Measurements from ENCODE around the gene TIMM13.
"Not testable (repeated sequence)": the region's sequence is repeated elsewhere in the genome, so short reads cannot be mapped to it uniquely, and the experiment has no call there.

TIMM13 gene

DNA sequence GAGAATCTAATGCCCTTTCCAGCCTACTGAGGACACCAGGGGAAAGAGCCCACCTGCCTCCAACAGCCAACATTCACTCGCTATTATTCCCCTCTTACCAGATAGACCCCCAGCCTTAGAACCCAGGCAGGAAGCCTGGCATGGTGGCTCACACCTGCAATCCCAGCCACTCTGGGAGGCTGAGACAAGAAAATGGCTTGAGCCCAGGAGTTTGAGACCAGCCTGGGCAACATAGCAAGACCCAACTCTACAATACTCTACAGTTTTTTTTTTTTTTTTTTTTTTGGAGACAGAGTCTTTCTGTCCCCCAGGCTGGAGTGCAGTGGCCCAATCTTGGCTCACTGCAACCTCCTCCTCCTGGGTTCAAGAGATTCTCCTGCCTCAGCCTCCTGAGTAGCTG, 32.9 kb upstream of the TIMM13 start:
- H3K36me3 Mint-ChIP-seq (ENCODE audit: low read depth), result peaks cover 3% of the 10 kb centered on the region
- no peaks in the 10 kb centered on the region for H3K27me3 Mint-ChIP-seq
- H3K4me1 Mint-ChIP-seq (ENCODE audit: low read depth), result peaks cover 17% of the 10 kb centered on the region
- H3K9me3 Mint-ChIP-seq, result no peaks in the 10 kb centered on the region
- H3K4me3 Mint-ChIP-seq, result no peak overlapping the region
- no peak overlapping the region for H3K27ac Mint-ChIP-seq

DNA sequence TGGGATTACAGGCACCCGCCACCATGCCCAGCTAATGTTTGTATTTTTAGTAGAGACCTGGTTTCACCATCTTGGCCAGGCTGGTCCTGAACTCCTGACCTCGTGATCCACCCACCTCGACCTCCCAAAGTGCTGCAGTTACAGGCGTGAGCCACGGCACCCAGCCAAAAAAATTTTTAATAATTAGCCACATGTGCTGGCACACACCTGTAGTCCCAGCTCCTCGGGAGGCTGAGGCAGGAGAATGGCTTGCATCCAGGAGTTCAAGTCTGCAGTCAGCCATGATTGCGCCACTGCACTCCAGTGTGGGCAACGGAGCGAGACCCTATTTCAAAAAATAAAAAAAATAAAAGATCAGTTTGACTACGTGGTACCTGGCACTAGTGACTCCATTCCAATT, 31.4 kb upstream of the TIMM13 start:
- H3K27me3 Mint-ChIP-seq; H3K9me3 Mint-ChIP-seq; H3K36me3 Mint-ChIP-seq (ENCODE audit: low read depth); H3K4me3 Mint-ChIP-seq; H3K27ac Mint-ChIP-seq: not testable (repeated sequence)
- peaks cover 31% of the 10 kb centered on the region for H3K4me1 Mint-ChIP-seq (ENCODE audit: low read depth)

DNA sequence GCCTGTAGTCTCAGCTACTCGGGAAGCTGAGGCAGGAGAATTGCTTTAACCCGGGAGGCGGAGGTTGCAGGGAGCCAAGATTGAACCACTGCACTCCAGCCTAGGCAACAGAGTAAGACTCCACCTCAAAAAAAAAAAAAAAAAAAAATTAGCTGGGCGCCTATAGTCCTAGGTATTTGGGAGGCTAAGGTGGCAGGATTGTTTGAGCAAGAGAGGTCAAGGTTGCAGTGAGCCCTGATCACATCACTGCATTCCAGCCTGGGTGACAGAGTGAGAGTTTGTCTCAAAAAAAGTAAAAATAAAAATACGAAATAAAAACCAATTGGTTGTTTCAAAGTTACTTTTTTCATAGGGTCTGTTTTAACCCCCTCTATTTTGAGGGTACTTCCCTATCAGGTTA, 30.7 kb upstream of the TIMM13 start:
- Mint-ChIP-seq H3K36me3 (ENCODE audit: low read depth) (peaks cover 3% of the 10 kb centered on the region), H3K4me1 (ENCODE audit: low read depth) (peaks cover 35% of the 10 kb centered on the region), H3K27ac (no peak overlapping the region), H3K9me3 (no peaks in the 10 kb centered on the region), H3K27me3 (no peaks in the 10 kb centered on the region), H3K4me3 (no peak overlapping the region)

DNA sequence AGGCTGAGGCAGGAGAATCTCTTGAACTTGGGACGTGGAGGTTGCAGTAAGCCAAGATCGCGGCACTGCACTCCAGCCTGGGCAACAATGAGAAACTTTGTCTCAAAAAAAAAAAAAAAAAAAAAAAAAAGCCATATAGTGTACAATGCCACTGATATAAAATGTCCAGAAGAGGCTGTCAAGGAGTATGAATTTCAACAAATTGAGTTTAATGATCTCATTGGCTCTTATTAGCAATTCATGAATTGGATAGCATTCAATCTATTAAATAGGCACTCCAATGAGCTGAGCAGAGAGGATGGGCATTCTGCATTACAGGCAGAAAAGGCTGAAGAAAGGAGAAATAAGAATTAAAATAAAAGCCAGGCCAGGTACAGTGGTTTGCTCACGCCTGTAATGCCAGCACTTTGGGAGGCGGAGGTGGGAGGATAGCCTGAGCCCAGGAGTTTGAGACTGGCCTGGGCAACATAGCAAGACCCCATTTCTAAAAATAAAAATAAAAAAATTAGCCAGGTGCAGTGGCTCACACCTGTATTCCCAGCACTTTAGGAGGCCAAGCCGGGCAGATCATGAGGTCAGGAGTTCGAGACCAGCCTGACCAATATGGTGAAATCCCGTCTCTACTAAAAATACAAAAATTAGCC, 30.1 kb upstream of the TIMM13 start:
- Mint-ChIP-seq H3K9me3 (no peaks in the 10 kb centered on the region), H3K27ac (peak overlapping the region; percentile 95), H3K27me3 (no peaks in the 10 kb centered on the region), H3K4me1 (ENCODE audit: low read depth) (peaks cover 35% of the 10 kb centered on the region), H3K4me3 (peak overlapping the region; percentile 88), H3K36me3 (ENCODE audit: low read depth) (peaks cover 3% of the 10 kb centered on the region)

DNA sequence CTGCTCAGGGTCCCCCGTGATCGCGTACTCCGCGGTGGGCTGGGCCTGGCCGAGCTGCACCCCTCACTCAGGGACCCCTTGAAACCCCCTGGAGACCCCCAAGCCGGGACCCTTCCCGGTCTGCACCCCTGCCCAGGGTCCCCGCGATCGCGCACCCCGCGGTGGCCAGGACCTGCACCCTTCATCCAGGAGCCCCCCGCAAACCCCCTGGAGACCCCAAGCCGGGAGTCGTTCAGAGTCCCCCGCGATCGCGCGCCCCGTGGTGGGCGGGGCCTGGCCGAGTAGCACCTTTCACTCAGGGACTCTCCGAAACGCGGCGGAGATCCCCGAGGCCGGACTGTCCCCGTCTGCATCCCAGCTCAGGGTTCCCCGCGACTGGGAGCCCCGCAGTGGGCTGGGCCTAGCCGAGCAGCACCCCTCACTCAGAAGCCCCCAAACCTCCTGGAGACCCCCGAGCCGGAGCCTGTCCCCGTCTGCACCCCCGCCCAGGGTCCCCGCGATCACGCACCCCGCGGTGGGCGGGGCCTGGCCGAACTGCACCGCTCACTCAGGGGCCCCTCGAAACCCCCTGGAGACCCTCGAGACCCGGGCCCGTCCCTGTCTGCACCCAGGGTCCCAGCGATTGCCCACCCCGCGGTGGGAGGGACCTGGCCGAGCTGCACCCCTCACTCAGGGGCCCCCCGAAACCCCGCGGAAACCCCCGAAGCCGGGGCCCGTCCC, 28.6 kb upstream of the TIMM13 start:
- peaks cover 28% of the 10 kb centered on the region for H3K4me1 Mint-ChIP-seq (ENCODE audit: low read depth)
- no peaks in the 10 kb centered on the region for H3K27me3 Mint-ChIP-seq
- peak overlapping the region; percentile 87 for H3K27ac Mint-ChIP-seq
- H3K36me3 Mint-ChIP-seq (ENCODE audit: low read depth), result peaks cover 3% of the 10 kb centered on the region
- no peaks in the 10 kb centered on the region for H3K9me3 Mint-ChIP-seq
- peak overlapping the region; percentile 84 for H3K4me3 Mint-ChIP-seq

DNA sequence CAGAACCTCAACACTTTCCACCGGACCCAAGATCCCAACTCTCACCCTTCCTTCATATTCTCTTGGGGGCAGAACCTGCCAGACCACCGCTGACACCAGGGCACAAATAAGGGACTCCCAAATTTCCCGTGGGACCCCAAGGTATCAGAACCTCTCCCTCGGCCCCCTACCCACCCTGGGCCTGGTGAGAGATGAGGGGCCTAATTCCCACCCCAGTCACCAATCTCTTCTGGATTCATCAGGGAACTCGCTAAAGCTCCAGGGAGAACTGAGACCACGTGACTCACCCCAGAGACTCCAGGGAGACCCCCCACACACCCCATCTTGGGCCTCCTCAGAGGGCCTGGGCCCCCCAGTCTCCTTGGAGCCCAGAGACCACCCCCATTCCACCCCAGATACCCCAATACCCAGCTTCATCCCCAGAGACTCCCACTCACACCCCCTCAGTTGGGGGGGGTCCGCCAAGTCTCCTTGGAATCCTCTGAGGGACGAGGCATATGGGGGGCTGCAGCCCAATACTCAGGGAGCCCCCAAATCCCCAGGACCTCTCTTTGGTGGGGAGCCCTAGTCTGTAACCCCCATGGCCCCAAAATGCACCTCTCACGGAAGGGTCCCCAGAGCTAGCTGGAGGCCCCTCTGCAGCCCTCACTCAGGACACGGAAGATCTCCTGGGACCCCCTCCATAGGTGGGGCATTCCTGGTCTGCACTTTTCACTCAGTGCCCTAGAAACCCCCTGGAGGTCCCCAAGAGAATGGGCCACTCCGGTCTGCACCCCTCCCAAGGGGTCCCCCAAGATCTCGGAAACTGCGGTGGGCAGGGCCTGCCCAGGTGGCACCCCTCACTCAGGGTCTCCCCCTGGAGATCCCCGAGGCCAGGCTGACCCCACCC, 27.8 kb upstream of the TIMM13 start:
- H3K36me3 Mint-ChIP-seq (ENCODE audit: low read depth), result peaks cover 4% of the 10 kb centered on the region
- H3K27ac Mint-ChIP-seq, result peak overlapping the region; percentile 7
- H3K4me3 Mint-ChIP-seq, result peak overlapping the region; percentile 84

DNA sequence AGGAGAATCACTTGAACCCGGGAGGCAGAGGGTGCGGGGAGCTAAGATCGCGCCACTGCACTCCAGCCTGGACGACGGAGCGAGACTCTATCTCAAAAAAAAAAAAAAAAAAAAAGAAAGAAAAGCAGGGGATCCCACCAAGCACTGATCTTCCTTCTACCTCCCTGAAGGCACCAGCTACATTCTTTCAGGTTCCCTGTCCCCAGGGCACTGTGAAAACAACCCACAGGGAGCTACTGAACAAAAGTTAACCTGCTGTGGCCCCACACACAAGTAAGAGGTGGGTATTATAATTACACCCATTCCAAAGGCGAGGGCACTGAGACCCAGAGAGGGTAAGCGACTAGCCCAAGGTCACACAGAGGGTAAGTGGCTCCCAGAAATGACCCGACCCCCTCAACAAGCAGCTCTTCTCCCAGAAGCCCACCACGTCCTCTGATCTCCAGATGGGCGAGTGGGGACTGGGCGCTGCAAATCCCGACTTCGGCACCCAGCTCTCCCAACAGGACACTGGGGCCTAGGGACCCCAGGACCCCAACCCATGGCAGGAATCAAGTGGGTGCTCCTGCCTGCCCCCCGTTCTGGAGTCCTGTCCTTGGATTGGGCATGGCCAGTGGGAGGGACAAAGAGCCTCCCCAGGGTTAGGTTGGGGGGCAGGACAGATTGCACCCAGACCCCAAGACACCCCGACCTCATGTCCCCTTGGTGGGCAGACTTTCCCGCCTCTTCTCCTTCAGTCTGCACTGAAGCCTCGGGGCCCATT, 27.0 kb upstream of the TIMM13 start:
- no peaks in the 10 kb centered on the region for H3K27me3 Mint-ChIP-seq
- peak overlapping the region; percentile 7 for H3K27ac Mint-ChIP-seq
- no peaks in the 10 kb centered on the region for H3K9me3 Mint-ChIP-seq
- peak overlapping the region; percentile 84 for H3K4me3 Mint-ChIP-seq
- H3K36me3 Mint-ChIP-seq (ENCODE audit: low read depth), result peaks cover 7% of the 10 kb centered on the region
- peaks cover 26% of the 10 kb centered on the region for H3K4me1 Mint-ChIP-seq (ENCODE audit: low read depth)

More for the DNA sequence above, 27.8 kb upstream of the TIMM13 start:
- Mint-ChIP-seq H3K9me3 (no peaks in the 10 kb centered on the region), H3K27me3 (no peaks in the 10 kb centered on the region), H3K4me1 (ENCODE audit: low read depth) (peaks cover 26% of the 10 kb centered on the region)

DNA sequence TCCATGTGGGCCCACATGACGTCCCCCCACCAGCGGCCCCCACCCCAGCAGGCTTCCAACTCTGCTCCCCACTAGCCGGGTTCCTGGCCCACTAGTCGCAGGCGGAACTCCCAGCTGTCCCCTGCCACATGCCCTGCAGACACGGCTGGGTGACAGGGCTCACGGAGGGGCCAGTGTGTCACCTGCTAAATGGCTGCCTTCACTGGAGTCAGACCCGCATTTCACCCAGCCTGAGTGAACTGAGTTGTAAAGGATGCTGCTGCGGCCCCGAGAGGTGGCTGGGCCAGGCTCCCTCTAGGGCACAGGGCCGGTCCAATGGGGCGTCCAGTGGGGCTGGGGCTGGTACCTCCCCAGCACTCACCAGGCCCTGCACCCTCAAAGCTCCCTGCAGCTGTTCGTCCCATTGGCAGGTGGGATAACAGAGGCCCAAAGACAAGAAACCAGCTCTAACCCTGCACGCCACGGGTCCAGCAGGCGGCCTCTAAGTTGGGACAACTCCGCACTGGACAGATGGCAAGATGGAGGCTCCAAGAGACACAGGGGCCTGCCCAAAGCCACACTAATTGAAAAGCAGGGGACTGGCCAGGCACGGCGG, 26.1 kb upstream of the TIMM13 start:
- no peak overlapping the region for H3K4me3 Mint-ChIP-seq
- H3K36me3 Mint-ChIP-seq (ENCODE audit: low read depth), result peaks cover 7% of the 10 kb centered on the region
- no peak overlapping the region for H3K27ac Mint-ChIP-seq
- no peaks in the 10 kb centered on the region for H3K27me3 Mint-ChIP-seq
- peaks cover 26% of the 10 kb centered on the region for H3K4me1 Mint-ChIP-seq (ENCODE audit: low read depth)
- H3K9me3 Mint-ChIP-seq, result no peaks in the 10 kb centered on the region

DNA sequence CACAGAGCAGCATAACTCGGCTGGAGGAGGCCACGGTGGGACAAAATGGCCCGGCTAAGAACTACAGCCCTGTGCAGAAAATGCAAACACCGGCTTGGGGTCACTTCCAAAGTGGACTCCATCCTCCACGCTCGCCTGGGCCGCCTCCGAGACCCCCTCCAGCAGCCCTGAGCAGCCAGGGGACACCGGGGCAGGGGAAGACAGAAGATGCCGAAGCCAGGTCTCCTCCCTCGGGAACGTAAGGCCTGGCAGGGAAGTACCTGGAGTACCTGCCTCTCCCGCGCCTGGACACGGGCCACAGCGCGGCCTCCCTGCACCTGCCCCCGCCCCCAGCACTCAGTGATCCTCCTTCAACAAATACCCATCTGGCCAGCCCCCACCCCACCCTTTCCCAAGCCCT, 24.4 kb upstream of the TIMM13 start:
- Mint-ChIP-seq H3K9me3 (no peaks in the 10 kb centered on the region), H3K27me3 (no peaks in the 10 kb centered on the region), H3K4me3 (no peak overlapping the region), H3K27ac (no peak overlapping the region), H3K4me1 (ENCODE audit: low read depth) (peaks cover 32% of the 10 kb centered on the region), H3K36me3 (ENCODE audit: low read depth) (peaks cover 4% of the 10 kb centered on the region)

DNA sequence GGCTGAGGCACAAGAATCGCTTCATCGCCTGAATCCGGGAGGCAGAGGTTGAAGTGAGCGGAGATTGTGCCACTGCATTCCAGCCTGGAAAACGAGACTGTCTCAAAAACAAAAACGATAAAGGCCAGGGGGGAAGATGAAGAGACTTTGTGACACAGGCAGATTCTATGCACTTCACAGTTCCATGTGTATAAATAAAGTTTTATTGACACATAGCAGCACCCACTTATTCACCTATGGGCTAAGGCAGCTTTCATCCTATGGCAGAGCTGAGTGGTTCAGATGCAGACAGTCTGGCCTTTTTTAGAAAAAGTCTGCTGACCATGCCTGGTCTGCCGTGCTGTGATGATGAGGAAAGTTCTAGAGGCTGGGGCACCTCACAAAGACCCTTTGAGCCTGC, 23.8 kb upstream of the TIMM13 start:
- H3K27me3 Mint-ChIP-seq, result no peaks in the 10 kb centered on the region
- H3K4me1 Mint-ChIP-seq (ENCODE audit: low read depth), result peaks cover 38% of the 10 kb centered on the region
- peaks cover 7% of the 10 kb centered on the region for H3K36me3 Mint-ChIP-seq (ENCODE audit: low read depth)
- H3K27ac Mint-ChIP-seq, result no peak overlapping the region
- no peaks in the 10 kb centered on the region for H3K9me3 Mint-ChIP-seq
- no peak overlapping the region for H3K4me3 Mint-ChIP-seq

DNA sequence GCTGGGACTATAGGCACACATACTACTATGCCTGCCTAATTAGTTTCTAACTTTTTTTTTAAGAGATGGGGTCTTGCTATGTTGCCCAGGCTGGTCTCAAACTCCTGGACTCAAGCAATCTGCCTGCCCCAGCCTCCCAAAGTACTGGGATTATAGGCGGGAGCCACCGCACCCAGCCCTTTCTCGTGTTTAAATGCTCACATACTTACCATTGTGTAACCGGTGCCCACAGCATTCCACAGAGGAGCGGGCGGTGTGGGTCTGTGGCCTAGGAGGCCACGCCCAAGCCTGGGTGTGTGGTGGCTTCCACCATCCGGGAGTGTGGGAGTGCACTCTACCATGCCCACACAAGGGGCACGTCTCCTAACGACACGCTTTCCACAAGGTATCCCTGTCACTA, 21.6 kb upstream of the TIMM13 start:
- peaks cover 24% of the 10 kb centered on the region for H3K4me1 Mint-ChIP-seq (ENCODE audit: low read depth)
- H3K4me3 Mint-ChIP-seq, result no peak overlapping the region
- no peaks in the 10 kb centered on the region for H3K9me3 Mint-ChIP-seq
- H3K27me3 Mint-ChIP-seq, result no peaks in the 10 kb centered on the region
- peaks cover 12% of the 10 kb centered on the region for H3K36me3 Mint-ChIP-seq (ENCODE audit: low read depth)
- no peak overlapping the region for H3K27ac Mint-ChIP-seq

DNA sequence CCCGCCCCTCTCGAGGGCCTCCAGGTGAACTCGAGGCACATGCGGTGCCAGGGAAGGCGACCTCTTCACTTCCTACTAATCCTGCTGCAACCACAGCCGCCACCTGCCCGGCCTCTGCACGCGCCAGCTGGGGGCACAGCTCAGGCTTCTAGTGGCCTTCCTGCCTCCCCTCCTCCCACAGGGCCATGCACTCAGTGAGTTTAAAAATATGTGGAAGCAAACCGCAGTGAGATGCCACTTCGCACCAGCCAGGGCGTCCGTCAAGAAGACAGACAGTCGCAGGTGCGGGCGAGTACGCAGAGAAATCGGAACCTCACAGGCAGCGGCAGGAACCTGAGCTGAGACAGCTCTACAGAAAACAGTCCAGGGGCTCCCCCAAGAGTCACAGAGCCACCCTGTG, 19.0 kb upstream of the TIMM13 start:
- Mint-ChIP-seq H3K27ac (peak overlapping the region; percentile 16), H3K9me3 (no peaks in the 10 kb centered on the region), H3K27me3 (no peaks in the 10 kb centered on the region), H3K4me1 (ENCODE audit: low read depth) (peaks cover 19% of the 10 kb centered on the region), H3K4me3 (peak overlapping the region; percentile 67), H3K36me3 (ENCODE audit: low read depth) (peaks cover 20% of the 10 kb centered on the region)

DNA sequence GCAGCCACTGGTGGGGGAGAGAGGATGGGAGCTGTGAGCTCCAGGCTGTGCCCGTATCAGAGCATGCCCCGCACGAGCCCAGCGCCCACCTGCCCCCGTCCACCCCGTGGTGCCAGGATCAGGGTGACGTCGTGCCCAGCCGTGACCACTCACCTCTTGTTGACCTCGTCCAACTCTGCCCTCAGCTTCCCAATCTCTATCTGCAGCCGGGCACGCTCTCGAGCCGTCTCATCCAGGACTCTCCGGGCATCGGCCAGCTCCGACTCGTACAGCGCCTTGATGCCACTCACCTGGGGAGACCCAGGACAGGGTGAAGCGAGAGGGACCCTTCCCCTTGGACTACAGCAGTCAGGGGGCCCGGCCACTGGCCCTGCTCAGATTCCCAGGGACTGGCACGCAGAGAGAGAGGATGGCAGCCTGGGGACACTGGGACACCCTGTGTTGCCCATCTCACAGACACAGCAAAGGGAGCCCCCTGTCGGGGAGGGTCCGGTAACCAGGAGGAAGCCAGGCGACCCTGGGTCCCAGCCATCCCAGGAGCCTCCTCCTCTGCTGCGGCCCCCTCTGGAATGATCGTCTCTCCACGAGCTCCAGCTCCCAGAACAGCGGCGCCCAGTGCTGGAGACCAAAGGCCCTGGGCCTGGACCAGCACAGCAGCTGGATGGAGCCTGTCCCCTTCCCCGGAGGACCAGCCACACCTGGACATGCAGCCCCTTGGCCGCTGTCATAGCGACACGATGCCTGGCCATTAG, 17.0 kb upstream of the TIMM13 start:
- H3K36me3 Mint-ChIP-seq (ENCODE audit: low read depth), result peaks cover 23% of the 10 kb centered on the region
- peaks cover 19% of the 10 kb centered on the region for H3K4me1 Mint-ChIP-seq (ENCODE audit: low read depth)
- H3K27me3 Mint-ChIP-seq, result no peaks in the 10 kb centered on the region
- H3K27ac Mint-ChIP-seq, result no peak overlapping the region
- no peaks in the 10 kb centered on the region for H3K9me3 Mint-ChIP-seq
- H3K4me3 Mint-ChIP-seq, result no peak overlapping the region

DNA sequence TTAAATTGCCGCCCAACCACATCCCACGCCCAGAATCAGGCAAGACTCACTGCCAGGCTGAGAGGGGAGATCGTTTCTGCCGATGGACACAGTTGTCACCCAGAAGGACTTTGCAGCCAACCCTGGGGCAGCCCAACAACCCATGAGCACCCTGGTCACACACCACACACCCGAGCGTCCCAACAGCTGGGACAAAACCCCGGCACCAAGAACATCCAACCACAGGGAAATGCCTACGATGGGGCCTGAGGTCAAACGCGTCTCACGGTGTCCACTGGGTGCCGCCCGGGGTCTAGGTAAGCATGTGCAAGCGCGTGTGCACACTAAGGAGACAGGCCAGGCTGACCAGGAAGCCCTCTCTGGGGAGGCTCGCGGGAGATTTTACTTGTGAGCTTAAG, 16.4 kb upstream of the TIMM13 start:
- no peak overlapping the region for H3K4me3 Mint-ChIP-seq
- H3K4me1 Mint-ChIP-seq (ENCODE audit: low read depth), result peaks cover 19% of the 10 kb centered on the region
- peaks cover 23% of the 10 kb centered on the region for H3K36me3 Mint-ChIP-seq (ENCODE audit: low read depth)

More for the DNA sequence above, 16.4 kb upstream of the TIMM13 start:
- Mint-ChIP-seq H3K9me3 (no peaks in the 10 kb centered on the region), H3K27ac (peak overlapping the region; percentile 40), H3K27me3 (no peaks in the 10 kb centered on the region)

Measured in stimulated activated naive CD8-positive, alpha-beta T cell treated with anti-CD3 and anti-CD28 coated beads, Interleukin-15, Interleukin-2, amounts not matched to agents 100 ng/mL and 50 ng/mL, for 24 hours (primary cell).